WI38 (cell line): ENCODE measurements around the gene GAGE13.
"Not testable (repeated sequence)": the region's sequence is repeated elsewhere in the genome, so short reads cannot be mapped to it uniquely, and the experiment has no call there.

Experiments
- H3K4me3 ChIP-seq: 2 replicates; pipeline ENCODE4 v1.5.1; 2011; ENCODE audit warnings: low read depth, mild to moderate bottlenecking, control low read depth, low read length
- TF ChIP-seq, protein P1 (sequence below): IDR thresholded peaks from 2 replicates; pipeline ENCODE4 v1.5.1; 2012; ENCODE audit warnings: low read depth, mild to moderate bottlenecking, control low read depth, low read length

Gene GAGE13, protein sequence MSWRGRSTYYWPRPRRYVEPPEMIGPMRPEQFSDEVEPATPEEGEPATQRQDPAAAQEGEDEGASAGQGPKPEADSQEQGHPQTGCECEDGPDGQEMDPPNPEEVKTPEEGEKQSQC

DNA sequence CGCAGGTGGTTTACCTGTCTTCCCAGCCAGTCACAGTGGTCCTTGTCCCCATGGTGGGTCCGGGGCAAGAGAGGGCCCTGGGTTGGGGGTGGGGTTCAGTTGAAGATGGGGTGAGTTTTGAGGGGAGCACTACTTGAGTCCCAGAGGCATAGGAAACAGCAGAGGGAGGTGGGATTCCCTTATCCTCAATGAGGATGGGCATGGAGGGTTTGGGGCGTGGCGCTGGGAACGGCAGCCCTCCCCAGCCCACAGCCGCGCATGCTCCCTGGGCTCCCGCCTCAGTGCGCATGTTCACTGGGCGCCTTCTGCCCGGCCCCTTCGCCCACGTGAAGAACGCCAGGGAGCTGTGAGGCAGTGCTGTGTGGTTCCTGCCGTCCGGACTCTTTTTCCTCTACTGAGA is at the start of gene GAGE13:
TSS of gene GAGE13 (plus strand) at position 301 of the 400 bp plus-strand sequence. CDS start 1,156 bp downstream, outside the sequence.
- H3K4me3 ChIP-seq = not testable (repeated sequence)

DNA sequence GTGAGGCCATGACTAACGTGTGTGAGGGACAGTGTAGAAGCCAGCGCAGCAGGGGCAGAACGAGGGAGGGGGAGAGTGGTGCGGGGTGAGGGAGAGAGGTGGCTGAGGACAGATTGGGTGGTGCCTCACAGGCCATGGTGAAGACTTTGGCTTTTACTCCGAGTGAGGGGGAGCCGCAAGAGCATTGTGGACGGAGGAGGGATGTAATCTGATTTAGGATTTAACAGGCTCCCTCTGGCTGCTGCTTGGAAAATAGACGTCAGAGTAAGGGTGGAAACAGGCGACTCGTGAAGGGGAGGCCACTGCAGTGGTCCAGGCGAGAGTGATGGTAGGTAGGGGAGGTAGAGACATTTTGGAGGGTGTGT is 48.8 kb upstream of the GAGE13 start:
- TF ChIP-seq, protein P1, sequence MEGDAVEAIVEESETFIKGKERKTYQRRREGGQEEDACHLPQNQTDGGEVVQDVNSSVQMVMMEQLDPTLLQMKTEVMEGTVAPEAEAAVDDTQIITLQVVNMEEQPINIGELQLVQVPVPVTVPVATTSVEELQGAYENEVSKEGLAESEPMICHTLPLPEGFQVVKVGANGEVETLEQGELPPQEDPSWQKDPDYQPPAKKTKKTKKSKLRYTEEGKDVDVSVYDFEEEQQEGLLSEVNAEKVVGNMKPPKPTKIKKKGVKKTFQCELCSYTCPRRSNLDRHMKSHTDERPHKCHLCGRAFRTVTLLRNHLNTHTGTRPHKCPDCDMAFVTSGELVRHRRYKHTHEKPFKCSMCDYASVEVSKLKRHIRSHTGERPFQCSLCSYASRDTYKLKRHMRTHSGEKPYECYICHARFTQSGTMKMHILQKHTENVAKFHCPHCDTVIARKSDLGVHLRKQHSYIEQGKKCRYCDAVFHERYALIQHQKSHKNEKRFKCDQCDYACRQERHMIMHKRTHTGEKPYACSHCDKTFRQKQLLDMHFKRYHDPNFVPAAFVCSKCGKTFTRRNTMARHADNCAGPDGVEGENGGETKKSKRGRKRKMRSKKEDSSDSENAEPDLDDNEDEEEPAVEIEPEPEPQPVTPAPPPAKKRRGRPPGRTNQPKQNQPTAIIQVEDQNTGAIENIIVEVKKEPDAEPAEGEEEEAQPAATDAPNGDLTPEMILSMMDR = no peak
- H3K4me3 ChIP-seq = no peak overlapping the region

DNA sequence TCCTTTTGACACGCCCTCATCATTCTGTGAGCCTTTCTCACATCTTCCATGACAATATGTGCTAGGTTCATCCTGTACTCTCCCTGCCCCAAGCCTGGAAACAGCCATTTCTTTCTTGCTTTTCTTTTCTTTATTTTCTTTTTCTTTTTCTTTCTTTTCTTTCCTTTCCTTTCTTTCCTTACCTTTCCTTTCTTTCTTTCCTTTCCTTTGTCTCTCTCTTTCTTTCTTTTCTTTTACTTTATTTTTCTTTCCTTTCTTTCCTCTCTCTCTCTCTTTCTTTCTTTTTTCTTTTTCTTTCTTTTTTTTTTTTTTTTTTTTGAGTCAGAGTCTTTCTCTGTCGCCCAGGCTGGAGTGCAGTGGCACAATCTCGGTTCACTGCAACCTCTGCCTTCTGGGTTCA is 47.2 kb upstream of the GAGE13 start:
- TF ChIP-seq, protein P1 = no peak
- no peak overlapping the region for H3K4me3 ChIP-seq

DNA sequence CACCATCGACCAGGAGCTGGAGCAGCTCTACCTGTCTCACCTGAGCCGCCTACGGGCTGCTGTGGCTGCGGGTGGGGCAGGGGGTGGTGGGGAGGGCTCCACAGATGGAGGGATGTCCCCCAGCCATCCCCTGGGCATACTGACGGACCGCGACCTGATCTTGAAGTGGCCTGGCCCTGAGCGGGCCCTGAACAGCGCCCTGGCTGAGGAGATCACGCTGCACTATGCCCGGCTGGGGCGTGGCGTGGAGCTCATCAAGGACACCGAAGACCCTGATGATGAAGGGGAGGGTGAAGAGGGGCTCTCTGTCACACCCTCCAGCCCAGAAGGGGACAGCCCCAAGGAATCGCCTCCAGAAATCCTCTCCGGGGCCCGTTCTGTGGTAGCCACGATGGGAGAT is 45.2 kb upstream of the GAGE13 start:
- TF ChIP-seq, protein P1 = no peak
- H3K4me3 ChIP-seq = no peak overlapping the region

DNA sequence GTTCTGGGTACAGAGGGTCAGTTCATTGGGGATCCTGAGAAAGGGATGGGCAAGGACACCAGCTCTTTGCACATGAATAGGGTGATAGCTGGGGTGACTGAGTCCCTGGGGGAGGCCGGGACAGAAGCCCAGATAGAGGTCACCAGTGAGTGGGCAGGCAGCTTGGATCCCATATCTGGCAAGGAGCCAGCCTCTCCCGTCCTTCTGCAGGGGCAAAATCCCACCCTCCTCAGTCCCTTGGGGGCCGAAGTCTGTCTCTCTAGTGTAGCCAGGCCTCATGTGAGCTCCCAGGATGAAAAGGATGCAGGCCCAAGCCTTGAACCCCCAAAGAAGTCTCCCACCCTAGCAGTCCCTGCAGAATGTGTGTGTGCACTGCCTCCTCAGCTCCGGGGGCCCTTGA is 44.8 kb upstream of the GAGE13 start:
- TF ChIP-seq, protein P1 = no peak
- no peak overlapping the region for H3K4me3 ChIP-seq

DNA sequence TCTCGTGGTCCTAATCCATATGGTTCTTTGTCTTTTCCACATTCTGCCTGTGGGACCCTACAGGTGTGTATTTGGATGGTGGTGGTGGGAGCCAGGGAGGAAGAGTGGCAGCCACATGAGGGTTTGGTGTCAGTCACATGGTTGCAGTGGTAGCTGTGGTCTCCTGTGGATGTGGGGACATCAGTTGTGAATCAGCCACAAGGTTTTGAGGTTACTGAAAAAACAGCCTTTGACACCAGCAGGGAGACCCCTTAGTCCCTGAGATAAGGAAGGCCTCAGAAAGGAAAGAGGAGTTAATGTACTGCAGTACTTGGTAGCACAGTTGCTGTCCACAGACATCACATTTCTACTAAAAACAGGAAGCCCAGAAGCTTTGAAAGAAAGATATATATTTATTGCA is 43.7 kb upstream of the GAGE13 start:
- TF ChIP-seq, protein P1 = no peak
- H3K4me3 ChIP-seq = no peak overlapping the region

DNA sequence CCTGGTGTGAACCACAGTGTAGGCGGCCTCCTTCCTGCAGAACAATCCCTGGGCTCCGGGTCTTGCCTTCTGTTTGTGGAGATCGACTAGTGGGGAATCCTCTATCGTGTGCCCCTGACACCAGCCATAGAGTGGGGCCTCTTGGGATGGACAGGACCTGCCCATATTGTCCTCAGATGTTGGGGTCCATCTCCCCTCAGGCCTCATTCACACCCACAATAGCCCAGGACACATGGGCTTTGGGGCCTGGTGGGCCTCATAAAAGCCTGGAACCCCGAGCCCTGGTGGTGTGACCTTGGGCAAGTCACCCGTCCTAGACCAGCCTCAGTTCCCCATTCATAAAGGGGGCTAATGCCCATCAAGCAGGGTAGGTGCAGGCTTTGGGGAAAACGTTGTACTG is 41.2 kb upstream of the GAGE13 start:
- TF ChIP-seq, protein P1 = no peak
- H3K4me3 ChIP-seq = no peak overlapping the region

DNA sequence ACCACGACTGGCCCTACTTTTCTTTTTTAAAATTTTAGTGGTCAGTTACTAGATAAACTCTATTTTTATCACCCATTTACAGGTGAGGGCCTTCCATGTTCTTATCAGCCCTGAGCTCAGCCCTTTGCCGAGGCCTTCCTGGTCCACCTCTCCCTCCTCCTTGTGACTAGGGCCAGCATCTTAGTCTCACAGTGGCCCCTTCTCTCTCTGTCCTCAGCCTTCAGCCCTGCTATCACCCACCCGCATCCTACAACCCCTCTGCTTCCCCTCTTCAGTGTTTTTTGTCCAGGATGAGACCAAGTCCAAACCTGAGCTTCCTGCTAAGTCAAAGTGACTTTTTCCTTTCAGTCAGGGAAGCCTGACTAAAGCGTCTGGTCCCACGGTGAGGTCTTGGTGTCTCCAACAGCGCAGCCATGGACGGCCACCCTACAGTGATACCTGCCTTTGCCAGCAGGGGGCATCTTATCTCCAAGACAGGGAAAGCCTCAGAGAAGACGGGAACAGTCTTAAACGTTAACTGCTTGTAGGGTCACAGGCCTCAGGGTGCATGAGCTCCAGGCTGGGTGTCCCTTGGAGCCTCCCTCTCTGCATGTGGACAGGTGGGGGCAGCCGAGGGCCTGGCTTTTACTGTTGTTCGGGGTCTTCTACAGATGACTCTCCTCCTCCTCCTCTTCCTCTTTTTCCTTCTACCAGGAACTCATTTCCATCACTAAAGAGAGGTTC is 39.6 kb upstream of the GAGE13 start:
- TF ChIP-seq, protein P1 = peak; percentile 56
- no peak overlapping the region for H3K4me3 ChIP-seq
